ENCODE results near the gene TRAF5.

The TRAF5 gene

DNA sequence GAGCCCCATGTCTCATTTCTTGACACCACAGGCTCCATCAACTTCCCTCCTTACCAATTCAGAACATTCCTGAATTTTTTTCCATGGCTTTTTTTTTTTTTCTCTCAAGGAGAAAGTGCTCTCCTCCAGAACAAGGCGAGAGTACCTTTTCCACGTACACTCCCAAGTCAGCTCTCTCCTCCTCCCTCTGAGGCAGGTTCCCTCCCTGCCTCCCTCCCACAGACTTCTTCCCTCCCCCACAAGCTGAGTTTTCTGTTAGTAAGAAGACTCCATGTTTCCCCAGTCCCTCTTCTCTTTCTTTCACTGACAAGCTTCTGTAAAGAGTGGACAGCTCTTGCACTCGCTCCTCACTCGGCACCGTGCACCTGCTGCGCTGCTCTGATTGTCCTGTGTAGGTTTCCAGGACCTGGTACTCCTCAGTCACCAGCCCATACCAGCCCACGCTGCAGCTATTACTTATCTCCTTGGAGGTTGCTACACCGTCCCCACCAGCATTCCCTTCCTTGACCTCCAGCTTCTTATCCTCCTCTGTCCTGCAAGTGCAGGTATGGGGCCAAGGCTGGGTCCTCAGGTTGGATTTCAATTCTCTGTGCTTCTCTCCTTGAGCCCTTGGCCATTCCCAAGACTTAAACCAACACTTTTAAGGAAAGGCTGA, 3.8 kb downstream of the TRAF5 start:
- Histone ChIP-seq H3K9me3 (ENCODE audit: insufficient read depth, low read length) (no peaks in the 10 kb centered on the region), H3K27me3 (ENCODE audit: low read length) (no peaks in the 10 kb centered on the region), H3K4me2 (ENCODE audit: low read depth, low read length, poor library complexity, severe bottlenecking) (peak overlapping the region; percentile 77), H3F3A (ENCODE audit: insufficient read depth) (peaks cover 9% of the 10 kb centered on the region), H3K79me2 (ENCODE audit: insufficient read depth, low read length) (peaks cover 23% of the 10 kb centered on the region), H3K27ac (ENCODE audit: low read depth, low read length) (no peak overlapping the region), H4K20me1 (ENCODE audit: low read depth, low read length) (no peaks in the 10 kb centered on the region), H3K9ac (ENCODE audit: low read length) (peak overlapping the region; percentile 68; the same call in 1 of the 2 replicates), H3K9me2 (replicated peaks; ENCODE audit: insufficient read depth, low read length) (no peaks in the 10 kb centered on the region), H3K36me3 (ENCODE audit: low read length) (no peaks in the 10 kb centered on the region), H3K4me3 (ENCODE audit: insufficient read depth, low read length, poor library complexity, severe bottlenecking) (peak overlapping the region; percentile 33), H2AFZ (ENCODE audit: low read depth, low read length, severe bottlenecking) (no peak overlapping the region)
- TF ChIP-seq, protein P1, sequence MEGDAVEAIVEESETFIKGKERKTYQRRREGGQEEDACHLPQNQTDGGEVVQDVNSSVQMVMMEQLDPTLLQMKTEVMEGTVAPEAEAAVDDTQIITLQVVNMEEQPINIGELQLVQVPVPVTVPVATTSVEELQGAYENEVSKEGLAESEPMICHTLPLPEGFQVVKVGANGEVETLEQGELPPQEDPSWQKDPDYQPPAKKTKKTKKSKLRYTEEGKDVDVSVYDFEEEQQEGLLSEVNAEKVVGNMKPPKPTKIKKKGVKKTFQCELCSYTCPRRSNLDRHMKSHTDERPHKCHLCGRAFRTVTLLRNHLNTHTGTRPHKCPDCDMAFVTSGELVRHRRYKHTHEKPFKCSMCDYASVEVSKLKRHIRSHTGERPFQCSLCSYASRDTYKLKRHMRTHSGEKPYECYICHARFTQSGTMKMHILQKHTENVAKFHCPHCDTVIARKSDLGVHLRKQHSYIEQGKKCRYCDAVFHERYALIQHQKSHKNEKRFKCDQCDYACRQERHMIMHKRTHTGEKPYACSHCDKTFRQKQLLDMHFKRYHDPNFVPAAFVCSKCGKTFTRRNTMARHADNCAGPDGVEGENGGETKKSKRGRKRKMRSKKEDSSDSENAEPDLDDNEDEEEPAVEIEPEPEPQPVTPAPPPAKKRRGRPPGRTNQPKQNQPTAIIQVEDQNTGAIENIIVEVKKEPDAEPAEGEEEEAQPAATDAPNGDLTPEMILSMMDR (IDR thresholded peaks at IDR 0.05; ENCODE audit: insufficient read depth, low read length, poor library complexity, severe bottlenecking), result no peak
- no peak for TF ChIP-seq EZH2phosphoT487 (conservative IDR thresholded peaks at IDR 0.05; ENCODE audit: low read length)

DNA sequence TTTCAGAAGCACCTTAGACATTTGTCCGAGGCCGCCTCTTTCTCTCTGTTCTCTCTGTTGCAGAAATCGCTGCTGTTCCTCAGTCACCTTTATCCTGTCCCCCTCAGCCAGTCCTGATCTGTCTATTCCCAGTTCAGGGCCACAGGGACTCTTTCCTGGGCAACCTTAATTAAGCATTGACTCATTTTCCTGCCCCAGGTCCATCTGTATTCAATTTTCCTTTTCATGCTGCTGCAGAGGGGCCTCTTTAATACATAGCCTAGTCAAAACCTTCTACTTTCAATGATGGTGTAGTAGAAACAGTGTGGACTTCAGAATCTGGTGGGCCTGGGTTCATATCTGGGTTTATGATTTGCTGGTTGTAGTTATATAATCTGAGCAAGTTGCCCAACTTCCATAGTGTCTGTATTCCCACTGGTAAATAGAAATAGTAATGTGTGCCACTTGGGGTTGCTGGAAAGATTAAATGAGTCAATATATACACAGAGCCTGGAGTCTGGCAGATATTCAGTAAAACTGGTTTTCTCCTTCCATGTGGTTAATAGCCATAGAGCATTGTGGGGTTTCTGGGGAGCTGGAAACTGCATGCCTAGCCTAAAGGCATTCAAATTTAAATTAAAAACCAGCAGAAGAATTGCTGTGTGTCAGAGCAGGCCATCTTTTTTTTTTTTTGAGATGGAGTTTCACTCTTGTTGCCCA, 4.5 kb downstream of the TRAF5 start:
- Histone ChIP-seq H3F3A (ENCODE audit: insufficient read depth) (peaks cover 11% of the 10 kb centered on the region), H3K9me2 (replicated peaks; ENCODE audit: insufficient read depth, low read length) (no peaks in the 10 kb centered on the region), H3K27ac (ENCODE audit: low read depth, low read length) (no peak overlapping the region), H3K27me3 (ENCODE audit: low read length) (no peaks in the 10 kb centered on the region), H3K79me2 (ENCODE audit: insufficient read depth, low read length) (peaks cover 25% of the 10 kb centered on the region), H3K4me3 (ENCODE audit: insufficient read depth, low read length, poor library complexity, severe bottlenecking) (no peak overlapping the region), H2AFZ (ENCODE audit: low read depth, low read length, severe bottlenecking) (no peak overlapping the region), H3K9me3 (ENCODE audit: insufficient read depth, low read length) (no peaks in the 10 kb centered on the region), H3K4me2 (ENCODE audit: low read depth, low read length, poor library complexity, severe bottlenecking) (no peak overlapping the region), H3K36me3 (ENCODE audit: low read length) (no peaks in the 10 kb centered on the region), H4K20me1 (ENCODE audit: low read depth, low read length) (no peaks in the 10 kb centered on the region), H3K9ac (ENCODE audit: low read length) (no peak overlapping the region)
- no peak for TF ChIP-seq EZH2phosphoT487 (conservative IDR thresholded peaks at IDR 0.05; ENCODE audit: low read length)
- TF ChIP-seq, protein P1 (IDR thresholded peaks at IDR 0.05; ENCODE audit: insufficient read depth, low read length, poor library complexity, severe bottlenecking), result no peak

DNA sequence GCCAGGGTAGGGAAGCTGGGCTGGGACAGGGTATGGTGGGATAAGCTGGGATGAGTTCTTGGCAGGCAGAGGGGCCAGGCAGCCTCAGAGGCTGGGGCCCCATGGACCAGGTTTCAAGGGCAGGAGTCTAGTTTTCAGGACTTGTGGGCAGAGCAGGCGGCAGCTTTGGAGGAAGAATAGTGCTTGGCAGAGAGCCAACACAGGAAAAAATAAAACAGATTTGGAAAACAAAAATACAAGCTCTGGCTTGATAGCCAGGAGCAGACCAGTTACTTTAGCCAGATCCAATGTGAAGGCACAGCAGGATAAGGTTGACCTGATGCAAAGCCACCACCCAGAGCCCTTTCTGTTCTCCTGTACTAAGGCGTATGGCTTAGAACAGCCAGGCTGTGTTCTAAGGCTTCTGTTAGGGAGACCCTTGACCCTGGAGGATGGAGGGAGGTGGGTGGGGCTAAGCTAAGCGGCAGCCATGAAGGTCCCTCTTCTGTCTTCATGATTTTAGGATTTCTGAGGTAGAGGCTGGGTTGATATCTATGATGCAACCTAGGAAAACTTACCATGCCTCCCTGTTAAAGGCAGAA, 5.5 kb downstream of the TRAF5 start:
- H3K4me2 ChIP-seq (ENCODE audit: low read depth, low read length, poor library complexity, severe bottlenecking), result no peak overlapping the region
- H2AFZ ChIP-seq (ENCODE audit: low read depth, low read length, severe bottlenecking), result no peak overlapping the region
- no peak overlapping the region for H3K4me3 ChIP-seq (ENCODE audit: insufficient read depth, low read length, poor library complexity, severe bottlenecking)
- no peaks in the 10 kb centered on the region for H3K9me3 ChIP-seq (ENCODE audit: insufficient read depth, low read length)
- no peaks in the 10 kb centered on the region for H3K36me3 ChIP-seq (ENCODE audit: low read length)
- H3F3A ChIP-seq (ENCODE audit: insufficient read depth), result peaks cover 11% of the 10 kb centered on the region
- peaks cover 31% of the 10 kb centered on the region for H3K79me2 ChIP-seq (ENCODE audit: insufficient read depth, low read length)
- TF ChIP-seq, protein P1 (IDR thresholded peaks at IDR 0.05; ENCODE audit: insufficient read depth, low read length, poor library complexity, severe bottlenecking), result no peak
- no peak for TF ChIP-seq EZH2phosphoT487 (conservative IDR thresholded peaks at IDR 0.05; ENCODE audit: low read length)
- no peaks in the 10 kb centered on the region for H3K9me2 ChIP-seq (replicated peaks; ENCODE audit: insufficient read depth, low read length)
- H3K9ac ChIP-seq (ENCODE audit: low read length), result no peak overlapping the region
- H3K27me3 ChIP-seq (ENCODE audit: low read length), result no peaks in the 10 kb centered on the region
- no peak overlapping the region for H3K27ac ChIP-seq (ENCODE audit: low read depth, low read length)
- H4K20me1 ChIP-seq (ENCODE audit: low read depth, low read length), result no peaks in the 10 kb centered on the region
